Activated T-cell treated with anti-CD3 and anti-CD28 coated beads for 24 hours (primary cell): ENCODE results near the gene EIF3M.
A peak's percentile ranks its signal among the peaks of the same experiment; 100 is the strongest.

Experiments
- DNase-seq: peaks from one replicate; pipeline ENCODE4 v3.0.0-alpha.2; 2020; ENCODE audit warnings: low read depth

Gene EIF3M

GRCh38 chr11:32583459-32584271 is at the start of gene EIF3M:
Gene EIF3M, plus strand, starts transcription at chr11:32583831. Its CDS starts 57 bp downstream, at chr11:32583888.
- DNase-seq: peak; percentile 95

GRCh38 chr11:32538804-32539203 is 44.8 kb upstream of the EIF3M start:
- no peak for DNase-seq

DNA sequence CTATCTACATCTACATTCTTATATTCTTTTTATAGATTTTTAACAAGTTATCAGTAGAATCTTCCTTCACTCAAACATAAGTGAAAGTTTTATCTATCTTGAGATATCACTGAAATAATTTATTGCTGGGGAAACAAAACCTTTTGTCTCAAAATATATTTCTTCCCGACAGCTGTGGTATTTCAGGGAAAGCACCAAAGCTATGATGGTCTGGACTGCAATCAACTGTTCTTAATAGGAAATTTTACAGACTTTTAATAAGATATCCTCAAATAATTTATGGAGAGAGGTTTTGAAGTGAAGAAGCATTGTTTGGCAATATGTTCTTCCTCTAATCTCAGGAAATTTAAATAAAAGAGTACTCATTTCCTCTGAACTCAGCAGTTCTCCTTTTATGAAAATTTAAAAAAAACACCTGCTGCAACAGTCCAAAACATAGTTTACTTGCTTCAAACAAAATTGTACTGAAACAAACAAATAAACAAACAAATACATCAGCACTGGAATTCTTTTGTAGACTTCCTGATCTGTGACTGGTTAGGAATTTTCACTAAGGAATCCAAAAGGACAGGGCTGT is 33.9 kb upstream of the EIF3M start:
- DNase-seq: no peak

GRCh38 chr11:32550207-32550606 is 33.4 kb upstream of the EIF3M start:
- DNase-seq: no peak

GRCh38 chr11:32555091-32555490 is 28.5 kb upstream of the EIF3M start:
- no peak for DNase-seq

DNA sequence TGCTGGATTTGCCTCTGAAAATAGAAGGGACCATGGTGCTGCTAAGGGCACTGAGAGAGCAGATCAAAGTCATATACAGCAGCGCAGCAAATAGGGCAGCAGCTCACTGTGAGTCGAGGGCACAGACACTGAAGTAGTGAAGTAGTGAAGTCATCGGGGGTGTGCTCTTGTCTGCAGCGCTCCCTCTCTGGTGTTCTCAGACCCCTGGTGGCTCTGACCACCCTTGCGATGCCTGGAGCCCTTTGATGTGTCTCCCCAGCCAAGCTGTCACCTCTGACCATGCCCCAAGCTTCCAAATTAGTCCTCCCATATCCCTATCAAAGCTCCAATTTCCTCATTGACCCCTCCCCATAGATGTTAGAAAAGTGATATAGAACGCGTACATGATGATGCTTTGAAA is 27.7 kb upstream of the EIF3M start:
- no peak for DNase-seq

GRCh38 chr11:32561835-32562234 is 21.8 kb upstream of the EIF3M start:
- no peak for DNase-seq

DNA sequence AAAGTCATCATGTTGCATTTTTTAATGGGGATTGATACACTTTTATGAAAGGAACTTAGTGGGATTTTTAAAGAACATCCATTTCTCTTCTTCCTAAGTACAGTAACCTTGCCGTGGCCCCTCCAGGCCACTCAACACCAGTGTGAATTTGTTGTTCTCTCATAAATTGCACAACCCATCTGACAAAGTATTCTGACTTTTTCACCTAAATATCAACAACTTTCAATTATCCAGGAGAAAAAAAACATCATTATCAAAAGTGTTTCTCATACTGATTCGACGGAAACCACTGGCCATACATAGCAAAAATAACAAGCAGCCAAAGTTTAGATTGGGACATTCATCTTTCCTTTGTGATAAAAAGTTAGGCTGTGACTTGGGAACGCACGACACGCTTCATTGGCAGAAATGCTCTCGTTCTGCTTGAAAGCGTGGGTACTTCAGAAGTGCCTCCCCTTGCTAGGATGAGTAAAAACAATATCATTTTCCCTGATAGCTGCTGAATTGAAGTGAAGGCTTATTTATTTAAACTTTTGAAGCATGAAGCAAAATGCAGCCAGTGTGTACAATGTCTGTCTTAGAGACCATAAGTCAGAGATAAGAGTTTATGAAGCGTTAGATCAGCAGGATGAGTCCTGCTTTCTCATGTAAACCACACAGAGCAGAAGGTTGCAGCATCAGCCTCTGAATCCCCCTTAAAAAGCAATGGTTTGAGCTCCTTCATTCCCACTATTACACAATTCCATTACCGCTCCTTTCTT is 20.6 kb upstream of the EIF3M start:
- DNase-seq: no peak

- no peak for DNase-seq
These were observed 20.1 kb upstream of the EIF3M start for GRCh38 chr11:32563600-32563959.

DNA sequence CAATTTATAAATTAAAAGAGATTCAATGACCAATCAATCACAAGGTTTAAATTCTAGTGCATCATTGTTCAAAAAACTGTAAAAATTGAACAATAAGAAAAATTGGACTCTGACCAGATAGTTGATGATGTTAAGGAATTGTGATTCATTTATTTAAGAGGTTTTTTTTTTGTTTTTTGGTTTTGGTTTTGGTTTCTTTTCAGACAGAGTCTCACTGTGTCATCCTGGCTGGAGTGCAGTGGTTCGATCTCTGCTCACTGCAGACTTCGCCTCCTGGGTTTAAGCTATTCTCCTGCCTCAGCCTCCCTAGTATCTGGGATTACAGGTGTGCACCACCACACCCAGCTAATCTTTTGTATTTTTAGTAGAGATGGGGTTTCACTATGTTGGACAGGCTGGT is 17.1 kb upstream of the EIF3M start:
- DNase-seq: no peak

DNA sequence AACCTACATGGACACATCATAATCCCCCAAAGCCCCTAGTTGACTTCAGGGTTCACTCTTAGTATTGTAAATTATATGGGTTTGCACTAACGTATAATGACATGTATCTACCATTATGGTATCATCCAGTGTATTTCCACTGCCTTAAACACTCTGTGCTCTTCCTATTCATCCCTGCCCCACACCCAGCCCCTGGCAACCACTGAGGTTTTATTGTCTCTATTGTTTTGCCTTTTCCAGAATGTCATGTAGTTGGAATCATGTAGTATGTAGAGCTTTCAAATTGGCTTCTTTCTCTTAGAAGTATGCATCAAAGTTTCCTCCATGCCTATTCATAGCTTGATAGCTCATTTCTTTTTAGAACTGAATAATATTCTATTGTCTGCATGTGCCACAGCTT is 16.5 kb upstream of the EIF3M start:
- DNase-seq: no peak

DNA sequence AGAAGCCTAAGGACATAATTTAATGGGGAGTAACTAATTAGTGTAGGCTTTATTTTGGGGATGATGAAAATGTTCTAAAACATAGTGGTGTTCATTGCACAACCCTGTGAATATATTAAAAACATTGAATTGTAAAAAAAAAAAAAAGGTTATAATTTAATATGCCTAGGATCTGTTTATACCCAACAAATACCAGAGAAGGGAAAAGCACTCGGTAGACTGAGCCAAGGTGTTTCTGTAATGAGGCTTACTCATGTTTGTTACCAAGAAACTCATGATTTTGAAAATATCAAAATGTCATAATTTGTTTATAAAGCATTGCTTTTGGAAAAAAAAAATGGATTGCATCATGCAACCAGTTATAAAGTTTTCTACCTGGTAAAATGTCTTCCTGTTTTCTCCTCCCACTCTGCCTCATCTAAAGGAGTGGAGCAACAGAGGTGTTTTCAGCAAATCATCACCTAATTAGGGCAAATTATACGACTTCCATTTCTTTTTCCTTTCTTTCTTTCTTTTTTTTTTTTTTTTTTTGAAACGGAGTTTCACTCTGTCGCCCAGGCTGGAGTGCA is 14.2 kb upstream of the EIF3M start:
- no peak for DNase-seq

GRCh38 chr11:32571039-32571438 is 12.6 kb upstream of the EIF3M start:
- DNase-seq: no peak

- DNase-seq: no peak
These were observed 10.4 kb upstream of the EIF3M start for GRCh38 chr11:32573228-32573627.

GRCh38 chr11:32574421-32574820 is 9.2 kb upstream of the EIF3M start:
- no peak for DNase-seq

- no peak for DNase-seq
These were observed 8.6 kb upstream of the EIF3M start for GRCh38 chr11:32575070-32575469.

- no peak for DNase-seq
These were observed 7.2 kb upstream of the EIF3M start for GRCh38 chr11:32576456-32576855.

DNA sequence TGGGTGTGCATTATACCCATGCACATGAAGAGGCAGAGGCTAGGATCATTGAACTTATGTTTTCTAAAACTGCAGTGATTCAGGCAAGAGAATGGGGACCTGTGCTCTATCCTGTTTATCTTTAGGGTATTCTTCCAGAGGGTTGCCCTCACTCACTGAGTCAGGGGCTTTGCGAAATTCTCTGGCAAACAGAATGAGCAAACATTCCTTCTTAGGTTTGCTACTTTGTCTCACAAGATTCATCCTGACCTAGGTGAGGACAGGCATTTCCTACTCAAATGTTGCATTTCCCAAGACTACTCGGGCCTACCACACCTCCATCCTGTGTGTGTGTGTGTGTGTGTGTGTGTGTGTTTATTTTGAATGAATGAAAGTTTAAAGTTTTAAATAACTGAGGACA is 2.7 kb upstream of the EIF3M start:
- DNase-seq: no peak

- no peak for DNase-seq
These were observed 2.1 kb upstream of the EIF3M start for GRCh38 chr11:32581556-32581955.

DNA sequence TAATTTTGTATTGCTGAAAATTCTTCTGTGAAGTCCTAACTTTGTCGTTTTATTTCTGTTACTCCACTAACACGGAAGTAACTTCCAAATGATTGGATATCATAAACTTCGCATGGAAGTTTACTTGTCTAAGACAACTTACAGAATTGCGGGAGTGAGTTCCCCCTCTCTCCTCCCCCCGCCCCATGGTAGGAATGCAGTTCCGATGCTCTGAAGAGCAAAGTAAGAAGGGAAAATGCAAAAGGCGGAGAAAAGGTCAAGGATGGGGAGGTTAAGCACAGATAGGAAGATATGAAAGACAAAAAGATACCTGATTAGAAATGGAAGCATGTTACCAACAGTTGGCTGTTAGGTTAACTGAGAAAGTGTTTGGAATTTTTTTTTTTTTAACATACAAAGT is 1.3 kb downstream of the EIF3M start:
- DNase-seq: no peak

DNA sequence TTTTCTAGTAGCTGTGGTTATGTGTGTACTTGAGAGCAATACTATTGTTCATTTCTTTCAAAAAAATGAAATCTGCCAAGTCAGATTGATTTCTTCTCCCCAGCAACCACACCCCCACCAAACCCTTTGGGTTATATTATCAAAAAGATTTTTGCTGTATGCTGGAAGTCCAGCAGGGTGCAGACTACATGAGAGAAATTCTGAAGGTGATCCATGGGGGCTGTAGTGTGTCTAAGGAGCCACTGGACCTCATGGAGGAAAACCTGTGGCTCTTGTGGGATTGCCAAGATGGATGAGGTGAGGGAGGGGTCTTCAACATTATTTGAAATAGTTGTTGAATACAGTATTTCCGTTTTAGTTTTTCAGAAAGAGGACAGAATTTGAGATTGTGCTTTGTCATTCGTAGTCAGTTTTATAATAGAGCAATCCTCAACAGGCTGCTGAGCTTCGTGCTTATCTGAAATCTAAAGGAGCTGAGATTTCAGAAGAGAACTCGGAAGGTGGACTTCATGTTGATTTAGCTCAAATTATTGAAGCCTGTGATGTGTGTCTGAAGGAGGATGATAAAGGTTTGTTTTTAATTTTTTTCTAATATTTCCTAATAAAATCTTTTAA is 3.1 kb downstream of the EIF3M start:
- no peak for DNase-seq

DNA sequence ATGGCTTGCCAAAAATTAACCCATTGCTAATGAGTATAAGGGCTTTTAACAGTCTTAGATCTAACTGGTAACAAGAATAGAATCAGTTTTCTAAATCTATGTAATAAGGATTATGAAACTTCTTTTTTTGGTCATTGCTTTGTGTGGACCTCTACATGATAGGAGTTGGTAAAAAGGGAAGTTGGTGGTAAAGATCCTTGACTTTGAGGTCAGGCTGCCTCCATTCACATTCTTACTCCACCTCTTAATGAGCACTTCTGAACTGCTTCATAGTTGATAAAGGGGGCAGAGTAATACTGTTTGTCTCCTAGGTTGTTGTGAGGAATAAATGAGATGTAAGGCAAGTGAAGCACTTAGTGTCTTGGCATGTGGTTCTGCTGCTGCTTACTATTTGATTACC is 10.6 kb downstream of the EIF3M start:
- no peak for DNase-seq
